Measurements from ENCODE around the gene PTPRK. TPM values are rescaled to one million over a fixed set of nuclear protein-coding genes. Genes with fewer than 3 reads are reported as not detected.

The PTPRK gene
- total and polyA plus RNA-seq, 2 donors: 26.7 to 134 TPM

DNA sequence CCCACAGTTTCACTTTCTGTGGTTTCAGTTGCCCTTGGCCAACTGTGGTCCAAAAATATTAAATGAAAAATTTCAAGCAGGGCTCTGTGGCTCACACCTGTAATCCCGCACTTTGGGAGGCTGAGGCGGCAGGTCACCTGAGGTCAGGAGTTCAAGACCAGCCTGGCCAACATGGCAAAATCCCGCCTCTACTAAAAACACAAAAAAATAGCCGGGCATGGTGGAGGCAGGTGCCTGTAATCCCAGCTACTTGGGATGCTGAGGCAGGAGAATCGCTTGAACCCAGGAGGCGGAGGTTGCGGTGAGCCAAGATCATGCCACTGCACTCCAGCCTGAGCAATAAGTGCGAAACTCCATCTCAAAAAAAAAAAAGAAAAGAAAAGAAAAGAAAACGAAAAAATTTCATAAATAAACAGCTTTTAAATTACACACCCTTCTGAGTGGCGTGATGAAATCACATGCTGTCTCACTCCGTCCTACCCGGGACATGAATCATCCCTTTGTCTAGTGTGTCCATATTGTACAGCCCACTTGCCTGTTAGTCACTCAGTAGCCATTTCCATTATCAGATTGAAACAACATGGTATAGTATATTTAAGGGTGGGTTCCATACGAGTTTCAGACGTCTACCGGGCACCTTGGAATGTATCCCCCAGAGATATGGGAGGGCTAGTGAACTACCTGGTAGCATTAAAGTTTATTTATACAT is 11.7 kb downstream of the PTPRK start:
- H3K36me3 ChIP-seq (ENCODE audit: insufficient read depth): no peaks in the 10 kb centered on the region
- H3K4me3 ChIP-seq (ENCODE audit: low read depth, low read length): no peak overlapping the region
- 89% methylated on average over 15 of the region's 15 CpGs for WGBS
- H3K4me1 ChIP-seq (ENCODE audit: insufficient read depth): no peaks in the 10 kb centered on the region
- DNase-seq (ENCODE audit: extremely low spot score): no peak
- H3K27ac ChIP-seq (ENCODE audit: low read depth): no peak overlapping the region

DNA sequence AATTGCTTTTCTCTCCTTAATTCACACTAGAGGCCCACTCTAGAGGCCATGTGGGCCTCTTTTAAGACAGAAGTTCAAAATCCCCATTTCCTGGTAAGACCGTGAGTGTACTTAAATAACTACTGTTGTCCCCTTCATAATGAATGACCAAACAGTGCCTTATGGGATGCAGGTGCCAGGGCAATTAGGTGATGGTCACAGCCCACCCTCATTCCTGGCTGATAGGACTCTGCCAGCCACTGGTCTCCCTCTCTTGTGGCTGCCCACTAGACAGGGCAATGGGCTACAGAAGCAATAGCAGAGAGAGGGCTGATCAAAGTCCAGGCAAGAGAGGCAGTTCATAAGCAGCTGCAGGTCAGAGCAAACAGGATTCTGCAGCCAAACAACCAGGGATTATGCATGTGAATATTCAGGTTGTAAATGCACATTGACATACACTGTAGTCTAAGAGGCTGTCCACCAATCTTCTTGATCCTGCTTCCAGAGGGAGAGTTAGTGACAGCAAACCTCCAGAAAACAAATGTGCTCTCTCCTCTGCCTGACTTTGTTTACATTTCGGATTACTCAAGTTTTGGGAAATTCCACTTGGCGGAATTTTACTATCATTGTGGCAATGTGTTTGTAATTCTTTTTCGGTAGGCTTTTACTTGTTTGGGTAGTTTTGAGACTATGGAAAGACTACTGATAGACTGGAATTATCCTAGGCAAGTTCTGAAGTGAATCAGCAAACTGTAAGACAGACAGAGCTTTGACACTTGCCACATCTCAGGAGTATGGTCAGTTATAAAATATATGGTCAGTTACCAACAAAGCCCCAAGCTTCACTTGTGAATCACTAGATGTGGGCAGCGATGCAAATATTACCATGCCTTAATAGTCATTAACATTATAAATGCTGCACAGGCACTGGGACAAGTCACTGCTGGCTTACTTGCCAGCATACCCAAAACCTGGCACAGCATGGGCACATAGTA is 12.8 kb downstream of the PTPRK start:
- DNase-seq (ENCODE audit: extremely low spot score): no peak
- H3K27ac ChIP-seq (ENCODE audit: low read depth): no peak overlapping the region
- H3K4me3 ChIP-seq (ENCODE audit: low read depth, low read length): no peak overlapping the region
- 50% methylated on average over 5 of the region's 5 CpGs for WGBS
- no peaks in the 10 kb centered on the region for H3K4me1 ChIP-seq (ENCODE audit: insufficient read depth)
- no peaks in the 10 kb centered on the region for H3K36me3 ChIP-seq (ENCODE audit: insufficient read depth)

DNA sequence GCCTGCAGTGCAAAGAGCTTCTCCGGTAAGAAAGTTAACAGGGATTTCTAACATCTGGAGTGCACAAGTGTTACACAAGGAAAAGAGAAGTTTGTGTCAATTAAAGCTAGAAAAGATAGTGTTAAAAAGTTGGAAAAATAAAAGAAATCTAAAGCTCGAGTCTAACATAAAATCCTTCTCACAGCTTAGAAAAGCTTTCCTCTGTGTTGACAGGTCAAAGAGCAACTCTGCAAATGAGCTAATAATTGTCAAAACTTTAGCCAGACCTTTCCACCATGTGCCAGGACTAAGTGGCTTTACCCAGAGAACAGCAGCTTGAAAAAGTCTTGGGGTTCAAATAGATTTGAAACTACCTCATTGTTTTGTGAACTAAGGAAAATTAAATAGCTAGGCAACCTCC is 14.8 kb downstream of the PTPRK start:
- no peak for DNase-seq (ENCODE audit: extremely low spot score)
- Histone ChIP-seq H3K4me1 (ENCODE audit: insufficient read depth) (no peaks in the 10 kb centered on the region), H3K4me3 (ENCODE audit: low read depth, low read length) (no peak overlapping the region), H3K36me3 (ENCODE audit: insufficient read depth) (no peaks in the 10 kb centered on the region), H3K27ac (ENCODE audit: low read depth) (no peak overlapping the region)
- WGBS: 47% methylated on average over 2 of the region's 2 CpGs

DNA sequence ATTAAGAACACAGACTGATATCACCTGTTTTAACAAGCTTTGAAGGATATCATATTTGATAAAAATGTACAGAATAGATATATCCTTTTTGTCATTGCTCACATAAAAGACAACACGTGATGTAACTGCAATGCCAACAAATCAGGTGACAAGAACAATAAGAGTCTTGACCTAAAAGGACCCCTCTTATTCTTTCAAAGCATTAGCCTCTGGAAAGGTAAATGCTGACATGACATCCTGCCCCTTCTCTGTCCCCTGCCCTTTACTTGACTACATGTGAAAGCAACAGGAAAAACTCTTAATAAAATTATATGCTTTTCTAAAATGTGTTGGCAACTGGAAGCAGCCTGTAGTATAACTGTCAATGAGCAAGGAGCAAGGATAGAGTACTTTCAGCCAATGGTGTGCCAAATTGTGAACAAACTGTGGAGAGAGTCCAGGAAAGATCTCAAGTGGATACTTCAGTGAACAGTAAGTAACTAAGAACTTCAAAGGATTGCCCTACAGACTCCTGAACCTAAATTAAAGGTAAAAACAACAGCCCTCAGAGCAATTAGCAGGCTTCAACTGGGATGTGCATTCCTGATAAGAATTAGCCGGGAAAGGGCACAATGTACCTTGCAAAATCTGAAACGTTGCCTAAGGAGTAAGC is 16.3 kb downstream of the PTPRK start:
- Histone ChIP-seq H3K36me3 (ENCODE audit: insufficient read depth) (no peaks in the 10 kb centered on the region), H3K4me1 (ENCODE audit: insufficient read depth) (no peaks in the 10 kb centered on the region), H3K4me3 (ENCODE audit: low read depth, low read length) (no peak overlapping the region), H3K27ac (ENCODE audit: low read depth) (no peak overlapping the region)
- no peak for DNase-seq (ENCODE audit: extremely low spot score)
- 73% methylated on average over 3 of the region's 3 CpGs for WGBS

DNA sequence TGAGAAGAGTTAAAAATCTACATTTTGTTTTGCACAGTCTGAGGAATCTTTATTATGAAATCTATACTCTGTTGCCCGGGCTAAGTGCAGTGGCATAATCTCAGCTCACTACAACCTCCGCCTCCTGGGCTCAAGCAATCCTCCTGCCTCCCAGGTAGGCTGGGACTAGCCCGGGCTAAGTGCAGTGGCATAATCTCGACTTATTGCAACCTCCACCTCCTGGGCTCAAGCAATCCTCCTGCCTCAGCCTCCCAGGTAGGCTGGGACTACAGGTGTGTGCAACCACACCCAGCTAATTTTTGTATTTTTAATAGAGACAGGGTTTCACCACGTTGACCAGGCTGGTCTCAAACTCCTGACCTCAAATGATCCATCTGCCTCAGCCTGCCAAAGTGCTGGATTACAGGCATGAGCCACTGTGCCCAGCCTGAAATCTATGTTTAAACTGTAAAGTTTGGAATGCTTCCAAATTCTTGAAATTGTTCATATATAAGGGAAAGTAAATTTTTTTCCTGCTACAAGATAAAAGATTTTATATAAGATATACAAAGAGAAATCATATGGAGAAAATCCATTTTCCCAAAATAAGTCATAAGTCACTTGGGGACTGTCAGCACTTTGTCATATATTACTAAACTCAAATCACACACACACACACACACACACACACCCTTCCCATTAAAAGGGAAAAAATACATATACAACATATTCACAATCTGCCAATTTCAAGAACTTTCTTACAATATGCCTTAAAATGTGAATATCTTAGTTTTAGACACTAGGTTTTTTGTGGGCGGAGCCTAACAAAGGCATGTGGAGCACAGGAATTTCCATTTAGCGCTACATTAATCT is 19.4 kb downstream of the PTPRK start:
- no peaks in the 10 kb centered on the region for H3K4me1 ChIP-seq (ENCODE audit: insufficient read depth)
- 81% methylated on average over 7 of the region's 7 CpGs for WGBS
- H3K36me3 ChIP-seq (ENCODE audit: insufficient read depth): no peaks in the 10 kb centered on the region
- H3K27ac ChIP-seq (ENCODE audit: low read depth): no peak overlapping the region
- no peak overlapping the region for H3K4me3 ChIP-seq (ENCODE audit: low read depth, low read length)
- no peak for DNase-seq (ENCODE audit: extremely low spot score)

DNA sequence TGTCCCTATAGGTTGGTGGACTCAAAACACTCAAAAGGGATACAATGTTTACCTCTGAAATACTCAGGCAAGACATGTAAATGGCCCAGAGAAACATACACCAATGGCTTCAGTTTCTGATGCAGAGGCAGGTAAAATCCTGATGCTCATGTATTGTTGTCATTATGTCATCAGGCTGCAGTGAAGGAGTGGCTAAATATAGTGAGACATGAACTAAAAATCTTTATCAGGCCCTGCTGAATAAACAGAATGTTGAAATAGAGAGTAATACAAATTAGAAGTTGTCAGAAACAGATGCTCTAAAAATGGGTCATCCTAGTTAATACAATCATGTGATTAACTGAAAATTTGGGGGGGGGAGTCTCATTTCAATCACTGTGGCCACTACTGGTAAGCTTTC is 20.4 kb downstream of the PTPRK start:
- Histone ChIP-seq H3K4me1 (ENCODE audit: insufficient read depth) (no peaks in the 10 kb centered on the region), H3K4me3 (ENCODE audit: low read depth, low read length) (no peak overlapping the region), H3K36me3 (ENCODE audit: insufficient read depth) (no peaks in the 10 kb centered on the region), H3K27ac (ENCODE audit: low read depth) (no peak overlapping the region)
- no peak for DNase-seq (ENCODE audit: extremely low spot score)

DNA sequence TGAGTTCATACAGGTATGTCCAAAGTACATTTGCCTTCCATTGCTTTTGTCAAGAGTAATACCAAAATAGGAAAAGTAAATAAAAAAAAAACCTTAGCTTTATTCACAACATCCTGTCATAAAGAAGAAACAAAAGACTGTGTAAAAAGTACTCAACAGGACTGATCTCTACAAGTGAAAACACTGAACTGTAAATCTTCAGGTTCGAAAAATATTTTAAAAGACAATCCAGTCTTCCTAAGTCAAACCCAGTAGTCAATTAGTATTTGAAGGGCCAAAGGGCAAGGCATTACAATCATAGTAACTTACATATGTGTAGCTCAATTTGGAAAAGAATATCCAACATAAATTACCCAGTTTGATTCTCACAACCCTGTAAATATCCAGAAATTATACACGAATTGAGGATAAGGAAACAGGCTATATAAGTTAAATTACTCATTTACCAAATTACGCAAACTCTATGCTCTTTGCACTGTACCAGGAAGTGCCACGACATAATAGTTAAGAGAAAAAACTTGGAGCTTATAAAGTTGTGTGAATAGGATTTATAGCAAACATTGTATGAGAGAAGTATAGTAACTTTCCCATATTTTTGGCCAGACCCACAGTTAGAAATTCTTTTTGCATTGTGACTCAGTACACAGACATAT is 21.2 kb downstream of the PTPRK start:
- Histone ChIP-seq H3K27ac (ENCODE audit: low read depth) (no peak overlapping the region), H3K36me3 (ENCODE audit: insufficient read depth) (no peaks in the 10 kb centered on the region)

DNA sequence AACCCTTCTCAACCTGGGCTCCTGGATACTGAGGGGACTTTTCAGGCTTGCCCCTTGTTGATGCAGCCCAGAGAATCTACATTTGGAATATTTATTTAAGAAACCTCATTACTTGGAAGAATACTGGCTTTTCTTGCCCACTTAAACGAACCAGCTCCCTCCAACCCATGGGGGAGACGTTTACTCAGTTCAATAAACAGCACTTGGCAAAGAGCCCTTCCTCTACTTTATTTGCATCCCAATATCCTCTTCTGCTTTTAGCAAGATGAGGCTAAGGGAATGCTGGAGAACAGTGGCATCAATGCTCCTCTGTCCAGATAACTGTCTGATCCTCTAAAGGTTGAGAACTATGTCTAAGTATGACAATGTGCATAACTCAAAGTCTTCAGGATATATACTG is 22.2 kb downstream of the PTPRK start:
- WGBS: 28% methylated on average over 2 of the region's 2 CpGs
- no peak for DNase-seq (ENCODE audit: extremely low spot score)
- Histone ChIP-seq H3K27ac (ENCODE audit: low read depth) (no peak overlapping the region), H3K4me1 (ENCODE audit: insufficient read depth) (no peaks in the 10 kb centered on the region), H3K36me3 (ENCODE audit: insufficient read depth) (no peaks in the 10 kb centered on the region), H3K4me3 (ENCODE audit: low read depth, low read length) (no peak overlapping the region)

More for the DNA sequence above, 21.2 kb downstream of the PTPRK start:
- no peak for DNase-seq (ENCODE audit: extremely low spot score)
- no peaks in the 10 kb centered on the region for H3K4me1 ChIP-seq (ENCODE audit: insufficient read depth)
- no peak overlapping the region for H3K4me3 ChIP-seq (ENCODE audit: low read depth, low read length)
- 80% methylated on average over 4 of the region's 4 CpGs for WGBS

DNA sequence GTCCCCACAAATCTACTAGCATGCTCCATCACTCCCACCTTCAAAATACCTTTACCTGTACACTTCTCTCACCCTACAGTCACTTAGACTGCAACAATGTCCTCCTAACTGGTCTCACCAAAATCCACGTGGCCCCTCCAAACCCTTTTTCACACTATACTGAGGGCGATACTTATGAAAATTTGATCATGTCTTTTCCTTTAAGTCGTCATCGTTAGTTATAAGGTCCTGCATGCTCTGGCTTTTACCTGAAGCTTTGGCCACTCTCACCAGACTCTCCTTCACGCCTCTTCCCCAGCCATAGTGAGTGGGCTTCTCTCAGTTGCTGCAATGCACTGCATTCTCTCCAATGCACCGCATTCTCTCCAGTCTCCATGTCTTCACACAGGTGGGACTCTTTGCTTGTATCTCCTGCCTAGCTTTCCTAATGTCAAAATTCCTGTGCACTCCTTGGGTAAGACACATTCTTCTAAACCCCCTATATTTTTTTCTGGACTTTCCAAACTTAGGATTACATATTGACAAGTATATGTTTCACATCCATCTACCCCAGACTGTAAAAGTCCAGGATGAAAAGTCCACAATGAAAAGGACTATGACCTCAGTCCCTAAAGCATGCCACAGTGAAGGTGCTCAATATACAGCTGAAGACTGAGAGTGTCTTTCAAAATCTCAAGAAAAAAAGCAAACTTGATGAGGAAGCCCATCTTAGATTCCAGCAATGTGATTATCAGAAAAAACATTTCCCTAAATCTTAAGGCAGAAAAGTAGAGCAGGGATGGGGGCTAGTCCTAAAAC is 24.7 kb downstream of the PTPRK start:
- WGBS: 94% methylated on average over 6 of the region's 6 CpGs
- no peak overlapping the region for H3K27ac ChIP-seq (ENCODE audit: low read depth)
- no peak for DNase-seq (ENCODE audit: extremely low spot score)
- H3K36me3 ChIP-seq (ENCODE audit: insufficient read depth): no peaks in the 10 kb centered on the region
- no peak overlapping the region for H3K4me3 ChIP-seq (ENCODE audit: low read depth, low read length)
- H3K4me1 ChIP-seq (ENCODE audit: insufficient read depth): no peaks in the 10 kb centered on the region

DNA sequence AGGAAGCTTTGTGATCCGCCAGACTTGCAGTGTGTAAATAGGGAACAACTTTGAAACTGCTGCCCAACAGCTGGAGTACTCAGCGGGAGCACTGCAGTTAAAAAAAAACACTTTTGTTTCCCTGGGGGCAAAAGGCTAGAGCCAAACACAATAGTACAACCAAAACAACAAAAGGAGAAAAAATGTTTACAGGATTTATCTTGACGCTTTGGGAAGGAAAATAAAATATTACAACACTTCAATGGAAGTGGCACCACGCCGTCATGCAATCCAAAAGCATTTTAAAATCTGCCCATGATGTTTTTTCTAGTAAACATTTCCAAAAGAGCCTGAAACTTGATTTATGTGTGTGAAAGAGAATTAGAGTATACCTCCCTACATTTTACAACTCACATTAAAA is 26.0 kb downstream of the PTPRK start:
- WGBS: 77% methylated on average over 5 of the region's 5 CpGs
- H3K4me1 ChIP-seq (ENCODE audit: insufficient read depth): no peaks in the 10 kb centered on the region
- no peak for DNase-seq (ENCODE audit: extremely low spot score)
- H3K27ac ChIP-seq (ENCODE audit: low read depth): no peak overlapping the region
- no peaks in the 10 kb centered on the region for H3K36me3 ChIP-seq (ENCODE audit: insufficient read depth)
- H3K4me3 ChIP-seq (ENCODE audit: low read depth, low read length): no peak overlapping the region

DNA sequence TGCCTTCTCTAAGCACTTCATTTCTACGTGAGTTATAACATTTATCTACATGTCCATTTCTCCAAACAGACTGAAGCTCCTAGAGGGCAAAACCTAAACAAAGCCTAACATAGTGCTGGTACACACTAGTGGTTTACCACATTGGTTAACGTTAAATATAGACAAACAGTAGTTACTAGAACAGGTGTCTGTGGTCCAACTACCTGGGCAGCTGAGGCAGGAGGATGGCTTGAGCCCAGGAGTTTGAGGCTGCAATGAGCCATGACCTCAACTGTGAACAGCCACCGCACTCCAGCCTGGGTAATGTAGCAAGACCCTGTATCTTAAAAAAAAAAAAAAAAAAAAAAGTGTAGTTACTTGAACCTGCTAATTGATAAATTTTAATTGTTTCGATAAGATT is 26.5 kb downstream of the PTPRK start:
- H3K27ac ChIP-seq (ENCODE audit: low read depth): no peak overlapping the region
- WGBS: 70% methylated on average over 4 of the region's 4 CpGs
- DNase-seq (ENCODE audit: extremely low spot score): no peak
- H3K36me3 ChIP-seq (ENCODE audit: insufficient read depth): no peaks in the 10 kb centered on the region
- no peak overlapping the region for H3K4me3 ChIP-seq (ENCODE audit: low read depth, low read length)
- no peaks in the 10 kb centered on the region for H3K4me1 ChIP-seq (ENCODE audit: insufficient read depth)

DNA sequence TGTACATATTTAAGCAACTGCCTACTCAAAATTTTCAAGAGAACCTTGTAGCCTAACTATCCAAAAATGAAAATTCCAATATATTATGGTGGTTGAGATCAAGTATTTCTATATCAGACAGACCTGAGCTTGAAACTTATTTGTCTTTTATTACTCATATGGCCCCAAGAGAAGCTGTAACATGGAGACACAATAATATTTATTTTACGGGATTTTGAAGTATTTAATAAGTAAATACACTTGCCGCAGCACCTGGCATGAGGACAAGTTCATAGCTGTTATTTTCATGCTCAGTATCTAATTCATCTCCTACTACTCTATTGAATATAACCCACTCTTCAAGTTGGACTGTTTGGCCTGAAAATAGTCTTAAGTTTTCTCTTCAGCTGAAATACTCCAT is 28.0 kb downstream of the PTPRK start:
- WGBS: 24% methylated on average over 2 of the region's 2 CpGs
- DNase-seq (ENCODE audit: extremely low spot score): no peak
- H3K4me3 ChIP-seq (ENCODE audit: low read depth, low read length): no peak overlapping the region
- H3K4me1 ChIP-seq (ENCODE audit: insufficient read depth): no peaks in the 10 kb centered on the region
- H3K27ac ChIP-seq (ENCODE audit: low read depth): peak overlapping the region; percentile 79
- H3K36me3 ChIP-seq (ENCODE audit: insufficient read depth): no peaks in the 10 kb centered on the region

All from urinary bladder (tissue), 4 donors.